ENCODE data around the gene C9orf78. TPM values are rescaled to one million over a fixed set of nuclear protein-coding genes. Genes with fewer than 3 reads are reported as not detected.

The C9orf78 gene
- total RNA-seq, 1 donor from 2014 or later = 30.8 TPM

- no peak overlapping the region for H3K4me3 Mint-ChIP-seq (ENCODE audit: low read depth)
- peak overlapping the region; percentile 67 for H3K27ac Mint-ChIP-seq
Observed at GRCh38 chr9:129811967-129812363, 23.1 kb downstream of the C9orf78 start.

GRCh38 chr9:129810788-129811187, 24.3 kb downstream of the C9orf78 start:
- H3K27ac Mint-ChIP-seq = no peak overlapping the region
- no peaks in the 10 kb centered on the region for H3K9me3 Mint-ChIP-seq (ENCODE audit: low read depth)
- no peaks in the 10 kb centered on the region for H3K27me3 Mint-ChIP-seq
- peaks cover 5% of the 10 kb centered on the region for H3K4me1 Mint-ChIP-seq (ENCODE audit: low read depth)
- DNase-seq (ENCODE audit: low spot score, unreplicated experiment) = no peak
- H3K36me3 Mint-ChIP-seq (ENCODE audit: insufficient read depth) = peaks cover 16% of the 10 kb centered on the region
- no peak for TF ChIP-seq CTCF (IDR thresholded peaks at IDR 0.05; ENCODE audit: unreplicated experiment)
- no peak overlapping the region for H3K4me3 Mint-ChIP-seq (ENCODE audit: low read depth)

More at GRCh38 chr9:129811967-129812363, 23.1 kb downstream of the C9orf78 start:
- Mint-ChIP-seq H3K27me3 (no peaks in the 10 kb centered on the region), H3K9me3 (ENCODE audit: low read depth) (no peaks in the 10 kb centered on the region), H3K4me1 (ENCODE audit: low read depth) (peaks cover 5% of the 10 kb centered on the region), H3K36me3 (ENCODE audit: insufficient read depth) (peaks cover 14% of the 10 kb centered on the region)
- no peak for DNase-seq (ENCODE audit: low spot score, unreplicated experiment)
- TF ChIP-seq CTCF (IDR thresholded peaks at IDR 0.05; ENCODE audit: unreplicated experiment) = no peak

- peaks cover 14% of the 10 kb centered on the region for H3K36me3 Mint-ChIP-seq (ENCODE audit: insufficient read depth)
- peaks cover 5% of the 10 kb centered on the region for H3K4me1 Mint-ChIP-seq (ENCODE audit: low read depth)
- no peak for DNase-seq (ENCODE audit: low spot score, unreplicated experiment)
- H3K4me3 Mint-ChIP-seq (ENCODE audit: low read depth) = no peak overlapping the region
- no peak for TF ChIP-seq CTCF (IDR thresholded peaks at IDR 0.05; ENCODE audit: unreplicated experiment)
- H3K27me3 Mint-ChIP-seq = no peaks in the 10 kb centered on the region
- H3K9me3 Mint-ChIP-seq (ENCODE audit: low read depth) = no peaks in the 10 kb centered on the region
- peak overlapping the region; percentile 10 for H3K27ac Mint-ChIP-seq
Observed at GRCh38 chr9:129810116-129810515, 25.0 kb downstream of the C9orf78 start.

GRCh38 chr9:129809346-129809745, 25.7 kb downstream of the C9orf78 start:
- Mint-ChIP-seq H3K4me3 (ENCODE audit: low read depth) (no peak overlapping the region), H3K27me3 (no peaks in the 10 kb centered on the region), H3K4me1 (ENCODE audit: low read depth) (peaks cover 5% of the 10 kb centered on the region), H3K36me3 (ENCODE audit: insufficient read depth) (peaks cover 13% of the 10 kb centered on the region), H3K9me3 (ENCODE audit: low read depth) (no peaks in the 10 kb centered on the region), H3K27ac (peak overlapping the region; percentile 10)
- no peak for DNase-seq (ENCODE audit: low spot score, unreplicated experiment)
- TF ChIP-seq CTCF (IDR thresholded peaks at IDR 0.05; ENCODE audit: unreplicated experiment) = no peak

GRCh38 chr9:129806061-129806460, 29.0 kb downstream of the C9orf78 start:
- H3K4me3 Mint-ChIP-seq (ENCODE audit: low read depth) = peak overlapping the region; percentile 5
- H3K27ac Mint-ChIP-seq = no peak overlapping the region
- TF ChIP-seq CTCF (IDR thresholded peaks at IDR 0.05; ENCODE audit: unreplicated experiment) = no peak
- no peak for DNase-seq (ENCODE audit: low spot score, unreplicated experiment)
- H3K9me3 Mint-ChIP-seq (ENCODE audit: low read depth) = no peaks in the 10 kb centered on the region
- peaks cover 8% of the 10 kb centered on the region for H3K4me1 Mint-ChIP-seq (ENCODE audit: low read depth)
- no peaks in the 10 kb centered on the region for H3K27me3 Mint-ChIP-seq
- H3K36me3 Mint-ChIP-seq (ENCODE audit: insufficient read depth) = peaks cover 14% of the 10 kb centered on the region

Measured in progenitor cell of endocrine pancreas (in vitro differentiated cells).